Spleen (tissue), 11 donors: ENCODE results near the gene HSF2. TPM values are rescaled to one million over a fixed set of nuclear protein-coding genes. Genes with fewer than 3 reads are reported as not detected.
"Not testable (repeated sequence)": the region's sequence is repeated elsewhere in the genome, so short reads cannot be mapped to it uniquely, and the experiment has no call there.

Source experiments
- DNase-seq: peaks from one replicate; pipeline ENCODE4 v3.0.0-alpha.2; 2020
- H3K27ac ChIP-seq, 8 donors: fragments of 200-600 bp; sonication (generic) in 7 of 8; 1 replicate in 4 of 8; 2 replicates in 4 of 8; pipeline versions ENCODE4 v1.5.0 to v1.8.0; 2016 to 2021; ENCODE audit warnings: inconsistent platforms in 4 of 8, mild to moderate bottlenecking in 4 of 8, moderate library complexity in 1 of 8
- H3K27me3 ChIP-seq, 7 donors: fragments of 200-600 bp; sonication (generic) in 6 of 7; replicated peaks in 1 of 7; 1 replicate in 4 of 7; 2 replicates in 3 of 7; pipeline versions ENCODE4 v1.5.0 to v1.8.0; 2016 to 2021; ENCODE audit warnings: inconsistent platforms in 3 of 7, mild to moderate bottlenecking in 1 of 7
- H3K36me3 ChIP-seq, 6 donors: fragments of 200-600 bp; sonication (generic) in 5 of 6; 1 replicate in 4 of 6; 2 replicates in 2 of 6; pipeline versions ENCODE4 v1.5.0 to v1.8.0; 2016 to 2021; ENCODE audit warnings: inconsistent platforms in 2 of 6
- H3K4me1 ChIP-seq, 6 donors: fragments of 200-600 bp; sonication (generic) in 5 of 6; 1 replicate in 3 of 6; 2 replicates in 3 of 6; pipeline versions ENCODE4 v1.5.0 to v1.8.0; 2016 to 2021; ENCODE audit warnings: inconsistent platforms in 3 of 6
- H3K4me3 ChIP-seq, 8 donors: fragments of 200-600 bp; sonication (generic) in 7 of 8; 1 replicate in 4 of 8; 2 replicates in 4 of 8; pipeline versions ENCODE4 v1.5.0 to v1.8.0; 2016 to 2021; ENCODE audit warnings: inconsistent platforms in 4 of 8, mild to moderate bottlenecking in 4 of 8, moderate library complexity in 2 of 8
- H3K9me3 ChIP-seq, 8 donors: fragments of 200-600 bp; sonication (generic) in 7 of 8; 1 replicate in 4 of 8; 2 replicates in 4 of 8; pipeline versions ENCODE4 v1.5.0 to v1.8.0; 2016 to 2021; ENCODE audit warnings: inconsistent platforms in 4 of 8
- CTCF ChIP-seq, 11 experiments: fragments of 200-600 bp in 7 of 11; fragments of 450-650 bp in 4 of 11; sonication (generic) in 4 of 11; IDR thresholded peaks in 8 of 11; conservative IDR thresholded peaks in 3 of 11; 1 replicate in 7 of 11; 2 replicates in 4 of 11; pipeline versions ENCODE4 v1.4.0 to v1.8.0; 2016 to 2021; ENCODE audit warnings: antibody characterized with exemption in 11 of 11, inconsistent platforms in 4 of 11, mild to moderate bottlenecking in 1 of 11
- POLR2A ChIP-seq, 3 donors: fragments of 450-650 bp; IDR thresholded peaks; one replicate each; pipeline ENCODE4 v1.5.1; 2017; ENCODE audit warnings: antibody characterized with exemption in 3 of 3, mild to moderate bottlenecking in 1 of 3
- POLR2AphosphoS5 ChIP-seq, 3 donors: sonication (generic); formaldehyde crosslinking; IDR thresholded peaks; one replicate each; pipeline ENCODE4 v1.5.1; 2017; ENCODE audit warnings: antibody characterized with exemption in 3 of 3
- WGBS, 5 donors: extraction: QIAGEN DNeasy Blood & Tissue Kit in 3 of 5; methylation state at CpG; one replicate each; pipeline versions ENCODE4 v1.1.5 to v1.1.7; 2013 to 2018; 5-methylcytosine and 5-hydroxymethylcytosine counted together
- intact Hi-C: fragments of 100-400 bp; cut with DNase I; formaldehyde crosslinking; loops from one replicate; pipeline ENCODE4 v1.15.0; 2023; ENCODE audit warnings: low total_unique reads
- polyA plus RNA-seq, 3 donors: library from polyadenylated mRNA; stranded (reverse); fragments of 200-250 nt; gene quantifications; one replicate each; pipeline ENCODE4 v1.2.1, GENCODE V29; 2013
- total RNA-seq, 7 donors: library from RNA; depleted of rRNA in 3 of 7; stranded (reverse); fragments of >200 nt in 3 of 7; fragmentation: NEBNext Ultra II Directional in 4 of 7; extraction: Animal tissue kit (Norgen Biotek cat#: 25700) in 4 of 7; gene quantifications; one replicate each; pipeline versions ENCODE4 v1.1.0 to v1.2.1, GENCODE V29; 2016 to 2021
- donor health status: healthy with polysubstance abuse.
- donor health status: DM: no; HTN: no; CAD: no; lungs with moderate emphysema.
- donor health status: DM: no; HTN: no; CAD: no.
- donor health status: Bipolar disorder and iron deficiency.
- donor health status: healthy.
- donor health status: DM: no; HTN: no; CAD: no.
- donor health status: DM: yes; HTN: yes; CAD: no.

Gene HSF2
- total and polyA plus RNA-seq, 10 donors = 7.5 to 18.2 (median 10.6) TPM

- Histone ChIP-seq H3K9me3 (peaks cover 0 to 3% (median 0%) of the 10 kb centered on the region in 8 donors), H3K27me3 (no peaks in the 10 kb centered on the region), H3K36me3 (peaks cover 0 to 100% (median 66%) of the 10 kb centered on the region in 6 donors), H3K27ac (no peak overlapping the region), H3K4me3 (no peak overlapping the region), H3K4me1 (no peaks in the 10 kb centered on the region)
- 94 to 100% (median 96%) methylated on average over 1 of the region's 1 CpG for WGBS, 5 donors
- intact Hi-C loops = no loop called here
- TF ChIP-seq CTCF (IDR thresholded peaks at IDR 0.05 in 8 of 11, conservative IDR thresholded peaks at IDR 0.05 in 3 of 11) (no peak), POLR2AphosphoS5 (IDR thresholded peaks at IDR 0.05) (no peak), POLR2A (IDR thresholded peaks at IDR 0.05) (no peak)
- DNase-seq = no peak
Measured at GRCh38 chr6:122445274-122445673, 45.8 kb downstream of the HSF2 start.

- Histone ChIP-seq H3K9me3 (no peaks in the 10 kb centered on the region), H3K4me3 (no peak overlapping the region), H3K27me3 (no peaks in the 10 kb centered on the region), H3K36me3 (peaks cover 4 to 100% (median 90%) of the 10 kb centered on the region in 6 donors), H3K27ac (no peak overlapping the region), H3K4me1 (peaks cover 0 to 4% (median 0%) of the 10 kb centered on the region in 6 donors)
- DNase-seq = no peak
- WGBS, 5 donors = 89 to 100% (median 94%) methylated on average over 1 of the region's 1 CpG
- intact Hi-C loops = no loop called here
- TF ChIP-seq POLR2A (IDR thresholded peaks at IDR 0.05) (no peak), CTCF (IDR thresholded peaks at IDR 0.05 in 8 of 11, conservative IDR thresholded peaks at IDR 0.05 in 3 of 11) (no peak), POLR2AphosphoS5 (IDR thresholded peaks at IDR 0.05) (no peak)
Measured at GRCh38 chr6:122449069-122449468, 49.6 kb downstream of the HSF2 start.

- no peak for DNase-seq
- no peak overlapping the region for H3K4me3 ChIP-seq
- peaks cover 4 to 100% (median 86%) of the 10 kb centered on the region in 6 donors for H3K36me3 ChIP-seq
- 68 to 90% (median 84%) methylated on average over 1 of the region's 1 CpG for WGBS, 5 donors
- intact Hi-C loops = no loop called here
- no peaks in the 10 kb centered on the region for H3K9me3 ChIP-seq
- peaks cover 0 to 16% (median 0%) of the 10 kb centered on the region in 6 donors for H3K4me1 ChIP-seq
- H3K27ac ChIP-seq = no peak overlapping the region
- no peak for TF ChIP-seq POLR2A (IDR thresholded peaks at IDR 0.05)
- TF ChIP-seq POLR2AphosphoS5 (IDR thresholded peaks at IDR 0.05) = no peak
- TF ChIP-seq CTCF (IDR thresholded peaks at IDR 0.05 in 8 of 11, conservative IDR thresholded peaks at IDR 0.05 in 3 of 11) = no peak
- H3K27me3 ChIP-seq = no peaks in the 10 kb centered on the region
Measured at GRCh38 chr6:122452509-122452908, 53.1 kb downstream of the HSF2 start.

GRCh38 chr6:122454673-122455072 is 55.2 kb downstream of the HSF2 start:
- Histone ChIP-seq H3K27me3 (no peaks in the 10 kb centered on the region), H3K4me1 (peaks cover 12 to 38% (median 20%) of the 10 kb centered on the region in 6 donors), H3K36me3 (peaks cover 4 to 89% (median 72%) of the 10 kb centered on the region in 6 donors), H3K9me3 (no peaks in the 10 kb centered on the region), H3K4me3 (no peak overlapping the region), H3K27ac (no peak overlapping the region)
- DNase-seq = no peak
- WGBS, 5 donors = 84 to 93% (median 90%) methylated on average over 4 of the region's 4 CpGs
- TF ChIP-seq POLR2A (IDR thresholded peaks at IDR 0.05) (no peak), CTCF (IDR thresholded peaks at IDR 0.05 in 8 of 11, conservative IDR thresholded peaks at IDR 0.05 in 3 of 11) (no peak), POLR2AphosphoS5 (IDR thresholded peaks at IDR 0.05) (peak in 1 of 3 donors; percentile 34)
- intact Hi-C loops = no loop called here

- peaks cover 17 to 42% (median 25%) of the 10 kb centered on the region in 6 donors for H3K4me1 ChIP-seq
- H3K27ac ChIP-seq, H3K27me3 ChIP-seq, DNase-seq, H3K9me3 ChIP-seq, intact Hi-C loops, H3K4me3 ChIP-seq: not testable (repeated sequence)
- H3K36me3 ChIP-seq = peaks cover 4 to 85% (median 68%) of the 10 kb centered on the region in 6 donors
- 91 to 98% (median 97%) methylated on average over 1 of the region's 1 CpG for WGBS, 5 donors
Measured at GRCh38 chr6:122455116-122455515, 55.7 kb downstream of the HSF2 start.
